Uterus (tissue), 4 donors: ENCODE data around the gene ARHGAP10. TPM values are rescaled to one million over a fixed set of nuclear protein-coding genes. Genes with fewer than 3 reads are reported as not detected.

ENCODE experiments used
- DNase-seq, 2 donors: peaks; one replicate each; pipeline ENCODE4 v3.0.0-alpha.2; 2019 to 2020
- H3K27ac ChIP-seq, 2 donors: fragments of 200-600 bp; sonication (generic); 1 replicate in 1 of 2; 2 replicates in 1 of 2; pipeline ENCODE4 v1.5.1; 2016 to 2018
- H3K27me3 ChIP-seq, 2 donors: fragments of 200-600 bp; sonication (generic); one replicate each; pipeline ENCODE4 v1.5.1; 2018 to 2019; ENCODE audit warnings: control low read depth in 1 of 2
- H3K36me3 ChIP-seq, 2 donors: fragments of 200-600 bp; sonication (generic); one replicate each; pipeline ENCODE4 v1.5.1; 2019; ENCODE audit warnings: control low read depth in 1 of 2
- H3K4me1 ChIP-seq, 2 donors: fragments of 200-600 bp; sonication (generic); one replicate each; pipeline ENCODE4 v1.5.1; 2018 to 2019; ENCODE audit warnings: control low read depth in 1 of 2
- H3K4me3 ChIP-seq, 2 donors: fragments of 200-600 bp; sonication (generic); 1 replicate in 1 of 2; 2 replicates in 1 of 2; pipeline ENCODE4 v1.5.1; 2018 to 2019; ENCODE audit warnings: mild to moderate bottlenecking in 1 of 2
- H3K9me3 ChIP-seq, 2 donors: fragments of 200-600 bp; sonication (generic); one replicate each; pipeline ENCODE4 v1.5.1; 2019; ENCODE audit warnings: control low read depth in 1 of 2
- POLR2A ChIP-seq, 2 donors: fragments of 450-650 bp; IDR thresholded peaks; one replicate each; pipeline ENCODE4 v1.6.1; 2016; ENCODE audit warnings: antibody characterized with exemption in 2 of 2, mild to moderate bottlenecking in 1 of 2, moderate library complexity in 1 of 2
- intact Hi-C: fragments of 100-400 bp; cut with DNase I; formaldehyde crosslinking; loops from one replicate; pipeline ENCODE4 v1.15.1; 2023; ENCODE audit warnings: low total_unique reads
- total RNA-seq, 4 donors: library from RNA; depleted of rRNA in 3 of 4; stranded (reverse); fragments of >200 nt in 3 of 4; gene quantifications; one replicate each; pipeline versions ENCODE4 v1.1.0 to v1.2.4, GENCODE V29; 2014 to 2023
- TF ChIP-seq, protein P1 (sequence below), 4 experiments: fragments of 200-600 bp in 2 of 4; fragments of 450-650 bp in 2 of 4; sonication (generic) in 2 of 4; IDR thresholded peaks; one replicate each; pipeline ENCODE4 v1.5.1; 2016 to 2019; ENCODE audit warnings: antibody characterized with exemption in 4 of 4, mild to moderate bottlenecking in 2 of 4, moderate library complexity in 1 of 4
- donor health status: DM: yes; HTN: yes; CAD: no.

Gene ARHGAP10
- total RNA-seq, 4 donors from 2014 or later, result 25.1 to 94.4 (median 54.4) TPM

DNA sequence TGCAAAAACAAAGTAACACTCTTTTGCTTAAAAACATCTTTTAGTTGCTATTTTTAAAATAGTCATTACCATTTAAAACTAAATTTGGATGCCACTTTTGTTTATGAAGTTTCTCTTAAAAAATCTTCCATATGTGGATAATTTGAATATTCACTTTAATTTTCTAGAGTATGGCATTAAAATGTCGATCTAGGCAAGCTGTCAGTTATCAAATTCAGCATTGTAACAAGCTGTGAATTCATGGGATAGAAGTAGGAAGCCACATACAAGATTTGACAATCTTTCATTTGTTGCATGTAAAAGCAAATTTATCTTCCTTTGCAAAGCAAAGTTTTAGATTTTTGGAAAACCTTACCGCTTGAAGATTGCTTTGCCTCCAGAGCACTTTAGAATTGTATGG lies 191.5 kb downstream of the ARHGAP10 start:
- intact Hi-C loops, result no loop called here
- DNase-seq, result no peak
- H3K9me3 ChIP-seq, result no peaks in the 10 kb centered on the region
- H3K4me1 ChIP-seq, result no peaks in the 10 kb centered on the region
- H3K4me3 ChIP-seq, result no peak overlapping the region
- no peaks in the 10 kb centered on the region for H3K27me3 ChIP-seq
- TF ChIP-seq, protein P1, sequence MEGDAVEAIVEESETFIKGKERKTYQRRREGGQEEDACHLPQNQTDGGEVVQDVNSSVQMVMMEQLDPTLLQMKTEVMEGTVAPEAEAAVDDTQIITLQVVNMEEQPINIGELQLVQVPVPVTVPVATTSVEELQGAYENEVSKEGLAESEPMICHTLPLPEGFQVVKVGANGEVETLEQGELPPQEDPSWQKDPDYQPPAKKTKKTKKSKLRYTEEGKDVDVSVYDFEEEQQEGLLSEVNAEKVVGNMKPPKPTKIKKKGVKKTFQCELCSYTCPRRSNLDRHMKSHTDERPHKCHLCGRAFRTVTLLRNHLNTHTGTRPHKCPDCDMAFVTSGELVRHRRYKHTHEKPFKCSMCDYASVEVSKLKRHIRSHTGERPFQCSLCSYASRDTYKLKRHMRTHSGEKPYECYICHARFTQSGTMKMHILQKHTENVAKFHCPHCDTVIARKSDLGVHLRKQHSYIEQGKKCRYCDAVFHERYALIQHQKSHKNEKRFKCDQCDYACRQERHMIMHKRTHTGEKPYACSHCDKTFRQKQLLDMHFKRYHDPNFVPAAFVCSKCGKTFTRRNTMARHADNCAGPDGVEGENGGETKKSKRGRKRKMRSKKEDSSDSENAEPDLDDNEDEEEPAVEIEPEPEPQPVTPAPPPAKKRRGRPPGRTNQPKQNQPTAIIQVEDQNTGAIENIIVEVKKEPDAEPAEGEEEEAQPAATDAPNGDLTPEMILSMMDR (IDR thresholded peaks at IDR 0.05), result no peak
- no peak for TF ChIP-seq POLR2A (IDR thresholded peaks at IDR 0.05)
- H3K36me3 ChIP-seq, result no peaks in the 10 kb centered on the region
- no peak overlapping the region for H3K27ac ChIP-seq

DNA sequence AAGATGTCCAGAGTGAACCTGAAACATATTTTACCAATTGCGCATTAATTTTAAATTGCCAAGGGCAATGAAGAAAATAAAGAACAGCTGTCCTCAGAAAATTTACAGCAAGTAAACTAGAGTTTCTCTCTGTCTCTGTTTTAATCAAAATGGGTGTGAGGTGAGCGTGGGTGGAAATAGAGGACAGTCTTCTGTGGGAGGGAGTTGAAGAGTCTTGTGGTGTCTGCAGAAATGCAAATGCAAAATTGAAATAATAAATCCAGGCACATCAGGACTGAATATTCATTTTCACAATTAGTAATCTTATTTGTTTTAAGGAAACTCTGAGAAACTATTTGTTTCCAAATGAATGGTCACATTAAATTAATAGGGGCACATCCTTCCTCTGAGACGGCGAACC lies 192.0 kb downstream of the ARHGAP10 start:
- H3K4me3 ChIP-seq, result no peak overlapping the region
- intact Hi-C loops, result no loop called here
- H3K4me1 ChIP-seq, result no peaks in the 10 kb centered on the region
- TF ChIP-seq, protein P1 (IDR thresholded peaks at IDR 0.05), result no peak
- TF ChIP-seq POLR2A (IDR thresholded peaks at IDR 0.05), result no peak
- no peak overlapping the region for H3K27ac ChIP-seq
- H3K9me3 ChIP-seq, result no peaks in the 10 kb centered on the region
- DNase-seq, result no peak
- H3K36me3 ChIP-seq, result no peaks in the 10 kb centered on the region
- H3K27me3 ChIP-seq, result no peaks in the 10 kb centered on the region

DNA sequence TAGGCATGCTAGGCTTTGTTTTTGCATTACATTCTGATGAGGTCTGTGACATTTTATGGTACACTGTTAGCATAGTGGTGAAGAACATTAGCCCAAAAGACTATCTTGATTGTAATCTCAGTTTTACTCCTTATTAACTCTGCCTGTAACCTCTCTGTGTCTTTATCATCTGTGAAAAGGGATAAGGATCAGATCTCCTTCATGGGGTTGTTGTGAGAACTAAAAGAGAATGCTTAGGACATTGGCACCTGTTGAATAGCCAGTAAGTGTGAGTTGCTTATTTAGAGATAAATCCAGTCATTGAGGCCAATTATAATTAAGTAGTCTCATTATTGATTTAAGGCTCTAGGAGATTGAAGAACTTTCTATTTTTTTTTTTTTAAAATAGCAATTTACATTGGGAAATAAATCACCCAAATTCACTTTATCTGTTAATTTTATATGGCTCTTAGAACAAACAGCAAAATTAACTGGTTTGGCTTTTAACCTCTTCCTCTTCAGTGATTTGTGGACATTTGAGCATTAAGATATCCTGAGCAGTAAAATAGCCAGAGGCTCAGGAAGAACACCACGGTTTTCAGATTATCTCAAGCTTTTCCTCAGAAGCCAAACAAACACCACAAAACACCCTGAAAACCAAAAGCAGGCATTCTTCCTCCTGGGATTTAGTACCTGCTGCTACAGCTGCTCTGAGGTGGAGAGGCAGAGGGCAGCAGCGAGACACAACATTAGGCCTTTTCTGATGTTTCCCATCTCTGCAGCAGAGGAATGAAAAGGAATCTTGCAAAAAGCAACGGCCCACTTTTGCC lies 192.9 kb downstream of the ARHGAP10 start:
- H3K4me1 ChIP-seq, result no peaks in the 10 kb centered on the region
- no peak for DNase-seq

DNA sequence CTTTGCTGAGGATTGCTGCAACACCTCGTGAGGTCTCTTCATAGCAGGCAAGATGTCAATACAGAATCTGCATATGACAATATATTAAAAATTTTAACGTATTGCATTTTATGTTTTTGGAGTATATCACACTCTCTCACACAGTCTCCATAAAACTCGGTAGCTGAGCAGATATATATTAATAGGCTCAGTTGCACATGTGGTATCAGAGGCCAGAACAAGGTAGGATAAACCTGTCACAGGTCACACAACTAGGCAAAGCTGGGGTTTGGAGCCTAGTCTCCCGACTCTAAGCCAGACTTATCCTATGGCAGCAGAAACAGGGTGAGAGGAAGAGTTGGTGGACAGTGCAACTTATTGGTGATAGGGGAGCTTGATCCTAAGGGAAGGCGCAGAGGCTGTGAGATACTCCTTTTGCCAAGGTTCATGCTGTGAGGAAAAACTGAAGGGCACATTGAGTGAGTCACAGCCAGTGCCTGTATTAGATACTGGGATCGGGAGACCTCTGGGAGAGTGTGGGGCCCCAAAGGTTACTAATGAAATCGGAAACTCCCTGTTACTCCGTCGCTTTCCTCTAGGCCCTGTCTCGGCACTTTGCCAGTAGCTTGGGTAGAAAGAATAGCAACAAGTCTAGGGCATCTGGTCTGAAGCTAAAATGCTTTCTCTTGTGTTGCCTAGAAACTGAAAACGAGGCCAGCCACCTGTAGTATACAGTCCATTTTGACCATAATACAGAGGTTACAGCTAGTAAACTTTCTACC lies 195.7 kb downstream of the ARHGAP10 start:
- Histone ChIP-seq H3K4me1 (no peaks in the 10 kb centered on the region), H3K27me3 (no peaks in the 10 kb centered on the region), H3K36me3 (no peaks in the 10 kb centered on the region), H3K9me3 (no peaks in the 10 kb centered on the region), H3K27ac (no peak overlapping the region), H3K4me3 (no peak overlapping the region)
- DNase-seq, result no peak
- TF ChIP-seq, protein P1 (IDR thresholded peaks at IDR 0.05), result no peak
- TF ChIP-seq POLR2A (IDR thresholded peaks at IDR 0.05), result no peak
- intact Hi-C loops, result no loop called here

More for the DNA sequence above, 192.9 kb downstream of the ARHGAP10 start:
- no peak overlapping the region for H3K4me3 ChIP-seq
- intact Hi-C loops, result no loop called here
- H3K36me3 ChIP-seq, result no peaks in the 10 kb centered on the region
- H3K9me3 ChIP-seq, result no peaks in the 10 kb centered on the region
- H3K27me3 ChIP-seq, result no peaks in the 10 kb centered on the region
- no peak overlapping the region for H3K27ac ChIP-seq
- TF ChIP-seq, protein P1 (IDR thresholded peaks at IDR 0.05), result peak; percentile 5 to 40 (median 8)
- TF ChIP-seq POLR2A (IDR thresholded peaks at IDR 0.05), result no peak

DNA sequence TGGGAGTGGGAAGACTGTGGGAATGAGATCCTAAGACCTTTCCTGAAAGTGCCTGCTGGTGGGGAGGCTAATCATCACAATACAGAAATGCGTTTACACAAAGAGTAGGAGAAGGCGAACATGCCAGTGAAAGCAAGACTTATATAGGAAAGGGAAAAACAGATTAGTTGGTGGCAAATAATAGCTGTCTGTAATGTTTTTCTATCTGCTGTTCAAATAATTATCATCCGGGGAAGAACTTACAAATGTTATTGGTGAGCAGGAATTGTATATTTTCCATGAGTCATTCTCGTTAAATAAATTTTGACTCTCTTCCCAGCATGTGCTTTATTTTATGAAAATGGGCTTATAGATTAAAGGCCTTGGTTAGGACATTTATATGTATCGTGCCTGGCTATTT lies 196.5 kb downstream of the ARHGAP10 start:
- intact Hi-C loops, result no loop called here
- no peak overlapping the region for H3K4me3 ChIP-seq
- H3K27ac ChIP-seq, result no peak overlapping the region
- TF ChIP-seq, protein P1 (IDR thresholded peaks at IDR 0.05), result no peak
- no peak for TF ChIP-seq POLR2A (IDR thresholded peaks at IDR 0.05)
- no peaks in the 10 kb centered on the region for H3K36me3 ChIP-seq
- no peaks in the 10 kb centered on the region for H3K27me3 ChIP-seq
- H3K4me1 ChIP-seq, result no peaks in the 10 kb centered on the region
- DNase-seq, result no peak
- no peaks in the 10 kb centered on the region for H3K9me3 ChIP-seq
